Measurements from ENCODE around the gene APBB2. TPM values are rescaled to one million over a fixed set of nuclear protein-coding genes. Genes with fewer than 3 reads are reported as not detected.

The APBB2 gene
- total and polyA plus RNA-seq, 2 donors (not counting 1 experiment from before 2014, with no cell fraction given): 4.4 to 15.8 TPM

DNA sequence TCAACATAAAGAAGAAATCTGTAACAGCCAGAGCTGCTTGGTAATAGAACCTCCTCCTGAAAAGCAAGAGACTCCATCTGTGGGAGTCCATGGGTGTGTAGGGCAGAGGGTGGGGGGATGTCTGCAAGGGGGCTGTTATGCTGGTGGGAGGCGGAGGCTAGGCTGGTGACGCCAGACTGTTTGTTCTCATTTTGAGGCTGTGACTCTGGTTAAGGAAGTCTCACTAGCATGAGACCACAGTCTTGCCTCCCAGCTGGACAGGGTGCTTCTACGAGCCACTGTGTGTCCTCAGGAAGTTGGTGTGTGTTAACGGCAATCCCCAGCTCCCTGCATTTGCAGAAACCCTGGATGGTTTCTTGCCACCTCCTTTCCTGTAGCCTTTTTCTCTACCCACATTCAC, 384.8 kb downstream of the APBB2 start:
- DNase-seq (no peak), ATAC-seq (ENCODE audit: low read depth) (no peak)
- no peak for TF ChIP-seq EZH2 (IDR thresholded peaks at IDR 0.05; ENCODE audit: borderline replicate concordance, insufficient read depth, low read depth, low read length, poor library complexity, severe bottlenecking)
- TF ChIP-seq, protein P1, sequence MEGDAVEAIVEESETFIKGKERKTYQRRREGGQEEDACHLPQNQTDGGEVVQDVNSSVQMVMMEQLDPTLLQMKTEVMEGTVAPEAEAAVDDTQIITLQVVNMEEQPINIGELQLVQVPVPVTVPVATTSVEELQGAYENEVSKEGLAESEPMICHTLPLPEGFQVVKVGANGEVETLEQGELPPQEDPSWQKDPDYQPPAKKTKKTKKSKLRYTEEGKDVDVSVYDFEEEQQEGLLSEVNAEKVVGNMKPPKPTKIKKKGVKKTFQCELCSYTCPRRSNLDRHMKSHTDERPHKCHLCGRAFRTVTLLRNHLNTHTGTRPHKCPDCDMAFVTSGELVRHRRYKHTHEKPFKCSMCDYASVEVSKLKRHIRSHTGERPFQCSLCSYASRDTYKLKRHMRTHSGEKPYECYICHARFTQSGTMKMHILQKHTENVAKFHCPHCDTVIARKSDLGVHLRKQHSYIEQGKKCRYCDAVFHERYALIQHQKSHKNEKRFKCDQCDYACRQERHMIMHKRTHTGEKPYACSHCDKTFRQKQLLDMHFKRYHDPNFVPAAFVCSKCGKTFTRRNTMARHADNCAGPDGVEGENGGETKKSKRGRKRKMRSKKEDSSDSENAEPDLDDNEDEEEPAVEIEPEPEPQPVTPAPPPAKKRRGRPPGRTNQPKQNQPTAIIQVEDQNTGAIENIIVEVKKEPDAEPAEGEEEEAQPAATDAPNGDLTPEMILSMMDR (IDR thresholded peaks at IDR 0.05): no peak
- no peaks in the 10 kb centered on the region for H3K27me3 ChIP-seq (replicated peaks in 1 of 4; ENCODE audit: control extremely low read depth in 1 of 4, control insufficient read depth in 3 of 4, insufficient read depth in 4 of 4, low read length in 3 of 4)
- Mint-ChIP-seq H3K4me3 (no peak overlapping the region), H3K4me1 (peaks cover 15% of the 10 kb centered on the region), H3K27me3 (peaks cover 4% of the 10 kb centered on the region), H3K9me3 (ENCODE audit: insufficient read depth) (no peaks in the 10 kb centered on the region), H3K27ac (no peak overlapping the region)
- intact Hi-C loops (cut with micrococcal nuclease): no loop called here
- H3K4me1 ChIP-seq (ENCODE audit: control insufficient read depth in 2 of 2, insufficient read depth in 2 of 2, low read length in 2 of 2): peaks cover 12 to 19% of the 10 kb centered on the region in 2 donors
- no peaks in the 10 kb centered on the region for H3K79me2 ChIP-seq (ENCODE audit: control insufficient read depth, insufficient read depth, low read length)
- no peak overlapping the region for H3K9ac ChIP-seq (ENCODE audit: low read length)
- H3K36me3 ChIP-seq (replicated peaks in 1 of 2; ENCODE audit: control extremely low read depth in 1 of 2, control insufficient read depth in 1 of 2, extremely low read depth in 1 of 2, insufficient read depth in 2 of 2, low read length in 1 of 2): no peaks in the 10 kb centered on the region
- 51% methylated on average over 3 of the region's 4 CpGs for WGBS (ENCODE audit: insufficient coverage)
- no peak overlapping the region for H2AFZ ChIP-seq (ENCODE audit: insufficient read depth, low read depth, low read length, poor library complexity, severe bottlenecking)
- no peak overlapping the region for H3K4me3 ChIP-seq (ENCODE audit: control extremely low read depth in 1 of 5, extremely low read depth in 1 of 5, insufficient read depth in 1 of 5, low read depth in 2 of 5, low read length in 4 of 5)
- H4K20me1 ChIP-seq (ENCODE audit: control insufficient read depth, insufficient read depth, low read length, poor library complexity, severe bottlenecking): no peaks in the 10 kb centered on the region
- no peak overlapping the region for H3K27ac ChIP-seq (ENCODE audit: low read length in 2 of 2)
- CTCF ChIA-PET: interaction anchor here (1.6 kb wide), 1 partner anchor 9 kb away, joined by 4 read pairs; no protein-coding TSS in a partner anchor
- no peak overlapping the region for H3K4me2 ChIP-seq (replicated peaks; ENCODE audit: low read depth, low read length, poor library complexity, severe bottlenecking)
- POLR2A ChIA-PET: no interaction called here
- H3K9me3 ChIP-seq (ENCODE audit: control extremely low read depth in 1 of 3, control insufficient read depth in 2 of 3, insufficient read depth in 1 of 3, low read length in 2 of 3): peaks cover 0 to 18% (median 0%) of the 10 kb centered on the region in 3 donors

DNA sequence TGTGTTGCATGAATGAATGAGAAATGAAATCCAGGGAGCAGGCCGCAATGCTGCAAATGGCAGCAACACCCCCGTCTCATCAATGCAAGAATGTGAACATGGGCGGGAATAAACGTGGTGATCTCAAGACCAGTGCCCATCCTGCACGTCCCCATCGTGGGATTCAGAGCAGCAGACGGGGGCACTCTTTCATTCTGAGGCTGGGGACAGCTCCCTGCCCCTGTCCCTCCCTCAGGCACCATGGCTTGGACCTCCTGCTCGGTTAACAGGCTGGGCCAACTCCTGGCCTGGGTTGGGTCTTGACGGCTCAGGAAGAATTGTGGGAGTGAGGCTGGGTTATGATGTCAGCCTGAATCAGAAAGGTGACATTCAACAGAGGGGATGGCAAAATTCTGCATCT, 385.7 kb downstream of the APBB2 start:
- WGBS (ENCODE audit: insufficient coverage): 99% methylated on average over 8 of the region's 9 CpGs
- intact Hi-C loops (cut with micrococcal nuclease): no loop called here
- ChIA-PET CTCF (no interaction called here), POLR2A (no interaction called here)
- H2AFZ ChIP-seq (ENCODE audit: insufficient read depth, low read depth, low read length, poor library complexity, severe bottlenecking): no peak overlapping the region
- DNase-seq (no peak), ATAC-seq (ENCODE audit: low read depth) (no peak)
- Mint-ChIP-seq H3K27ac (no peak overlapping the region), H3K9me3 (ENCODE audit: insufficient read depth) (no peaks in the 10 kb centered on the region), H3K4me1 (peaks cover 13% of the 10 kb centered on the region), H3K27me3 (peaks cover 4% of the 10 kb centered on the region), H3K4me3 (no peak overlapping the region)
- H3K27me3 ChIP-seq (replicated peaks in 1 of 4; ENCODE audit: control extremely low read depth in 1 of 4, control insufficient read depth in 3 of 4, insufficient read depth in 4 of 4, low read length in 3 of 4): no peaks in the 10 kb centered on the region
- TF ChIP-seq, protein P1 (IDR thresholded peaks at IDR 0.05): no peak
- TF ChIP-seq EZH2 (IDR thresholded peaks at IDR 0.05; ENCODE audit: borderline replicate concordance, insufficient read depth, low read depth, low read length, poor library complexity, severe bottlenecking): no peak
- no peaks in the 10 kb centered on the region for H3K79me2 ChIP-seq (ENCODE audit: control insufficient read depth, insufficient read depth, low read length)
- no peak overlapping the region for H3K9ac ChIP-seq (ENCODE audit: low read length)
- no peaks in the 10 kb centered on the region for H4K20me1 ChIP-seq (ENCODE audit: control insufficient read depth, insufficient read depth, low read length, poor library complexity, severe bottlenecking)
- no peak overlapping the region for H3K4me2 ChIP-seq (replicated peaks; ENCODE audit: low read depth, low read length, poor library complexity, severe bottlenecking)
- H3K9me3 ChIP-seq (ENCODE audit: control extremely low read depth in 1 of 3, control insufficient read depth in 2 of 3, insufficient read depth in 1 of 3, low read length in 2 of 3): peaks cover 0 to 18% (median 0%) of the 10 kb centered on the region in 3 donors
- no peak overlapping the region for H3K4me3 ChIP-seq (ENCODE audit: control extremely low read depth in 1 of 5, extremely low read depth in 1 of 5, insufficient read depth in 1 of 5, low read depth in 2 of 5, low read length in 4 of 5)
- no peaks in the 10 kb centered on the region for H3K36me3 ChIP-seq (replicated peaks in 1 of 2; ENCODE audit: control extremely low read depth in 1 of 2, control insufficient read depth in 1 of 2, extremely low read depth in 1 of 2, insufficient read depth in 2 of 2, low read length in 1 of 2)
- H3K4me1 ChIP-seq (ENCODE audit: control insufficient read depth in 2 of 2, insufficient read depth in 2 of 2, low read length in 2 of 2): peaks cover 12 to 28% of the 10 kb centered on the region in 2 donors
- no peak overlapping the region for H3K27ac ChIP-seq (ENCODE audit: low read length in 2 of 2)
